HG03575 (cell line): ENCODE results near the gene PEX1.
"Not testable (repeated sequence)": the region's sequence is repeated elsewhere in the genome, so short reads cannot be mapped to it uniquely, and the experiment has no call there.

Source experiments
- ATAC-seq: cut with Tn5 transposase; IDR thresholded peaks from one replicate; pipeline ENCODE4 v1.9.1; 2021; ENCODE audit not compliant: unreplicated experiment, insufficient number of reproducible peaks, low FRiP score; ENCODE audit errors: extremely low read depth

The PEX1 gene

GRCh38 chr7:92528188-92528957, at the start of gene PEX1, which contains the start of gene RBM48:
Gene PEX1, minus strand, starts transcription at chr7:92528520. Its CDS starts 85 bp downstream, at chr7:92528435.
Gene RBM48, plus strand, starts transcription at chr7:92528795. Its CDS starts 19 bp downstream, at chr7:92528814.
- ATAC-seq, result peak; percentile 94

DNA sequence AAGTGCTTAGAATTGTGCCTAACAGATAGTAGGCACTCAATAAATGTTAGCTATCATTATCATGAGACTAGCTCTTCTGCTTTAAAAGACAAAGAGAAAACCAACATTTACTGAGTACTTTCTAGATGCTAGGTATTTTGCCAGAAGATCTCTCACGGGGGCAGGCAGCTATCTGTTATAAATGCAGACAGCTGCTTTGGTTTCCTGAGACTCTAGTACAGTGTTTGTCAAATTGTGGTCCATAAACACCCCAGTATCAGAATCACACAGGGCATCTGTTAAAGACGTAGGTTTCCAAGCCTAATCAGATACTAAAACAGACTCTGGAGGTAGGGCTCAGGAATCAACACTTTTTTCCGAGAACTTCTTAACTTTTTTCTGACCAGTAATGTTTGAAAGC, 48.0 kb upstream of the PEX1 start:
- ATAC-seq, result no peak

GRCh38 chr7:92569137-92569536, 40.8 kb upstream of the PEX1 start:
- no peak for ATAC-seq

DNA sequence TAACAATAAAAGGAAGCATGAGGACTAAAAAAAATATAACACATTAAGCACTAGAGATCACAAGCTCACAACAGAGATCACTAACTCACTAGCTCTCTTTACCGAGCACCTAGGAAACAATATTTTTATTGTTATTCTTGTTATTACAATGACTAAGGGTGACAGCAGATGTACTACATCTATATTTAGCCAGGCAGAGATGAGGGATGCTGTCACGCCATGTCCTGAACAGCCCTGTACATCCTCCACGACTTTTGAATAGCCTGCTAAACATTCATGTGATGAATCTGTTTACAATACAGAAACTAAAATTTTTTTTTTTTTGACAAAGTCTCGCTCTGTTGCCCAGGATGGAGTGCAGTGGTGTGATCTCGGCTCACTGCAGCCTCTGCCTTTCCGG, 39.1 kb upstream of the PEX1 start:
- ATAC-seq, result no peak

DNA sequence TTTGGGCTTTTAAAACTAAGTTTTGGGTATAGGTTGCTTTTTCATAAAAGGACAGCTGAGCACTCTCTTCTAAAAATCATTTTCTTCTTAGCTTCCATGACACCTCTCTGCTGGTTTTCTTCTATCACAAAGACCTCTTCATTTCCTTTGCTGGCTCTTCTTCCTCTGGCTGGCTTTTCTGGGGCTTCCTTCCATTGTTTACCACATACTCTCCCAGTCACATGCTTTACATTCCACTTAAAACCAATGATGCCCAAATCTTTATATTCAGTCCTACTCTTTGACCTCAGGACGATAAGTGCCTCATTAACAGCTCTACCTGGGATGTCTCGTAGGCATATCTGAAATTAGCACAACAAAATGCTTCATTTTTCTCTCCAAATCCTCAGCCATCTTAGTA, 35.0 kb upstream of the PEX1 start:
- no peak for ATAC-seq

GRCh38 chr7:92560602-92561001, 32.3 kb upstream of the PEX1 start:
- no peak for ATAC-seq

DNA sequence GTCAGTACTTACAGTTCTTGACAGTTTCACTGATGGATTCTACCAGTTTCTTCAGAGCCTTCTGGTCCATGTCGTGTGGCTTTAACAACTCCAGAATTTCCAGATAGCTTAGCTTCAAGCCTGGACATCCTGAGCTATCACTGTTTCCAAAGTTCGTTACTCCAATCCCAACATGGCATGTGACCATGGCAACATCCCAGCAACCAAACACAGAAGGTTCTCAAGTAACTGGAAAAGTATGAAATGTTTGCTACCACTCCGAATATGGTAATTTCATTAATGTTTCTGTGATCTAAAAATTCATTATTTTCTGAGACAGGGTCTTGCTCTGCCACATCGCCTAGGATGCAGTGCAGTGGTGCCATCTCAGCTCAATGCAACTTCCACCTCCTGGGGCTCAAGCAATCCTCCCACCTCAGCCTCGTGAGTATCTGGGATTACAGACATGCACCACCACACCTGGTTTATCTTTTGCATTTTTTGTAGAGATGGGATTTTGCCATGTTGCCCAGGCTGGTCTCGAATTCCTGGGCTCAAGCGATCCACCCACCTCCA, 29.6 kb upstream of the PEX1 start:
- ATAC-seq, result no peak

GRCh38 chr7:92557249-92557648, 28.9 kb upstream of the PEX1 start:
- ATAC-seq, result no peak

DNA sequence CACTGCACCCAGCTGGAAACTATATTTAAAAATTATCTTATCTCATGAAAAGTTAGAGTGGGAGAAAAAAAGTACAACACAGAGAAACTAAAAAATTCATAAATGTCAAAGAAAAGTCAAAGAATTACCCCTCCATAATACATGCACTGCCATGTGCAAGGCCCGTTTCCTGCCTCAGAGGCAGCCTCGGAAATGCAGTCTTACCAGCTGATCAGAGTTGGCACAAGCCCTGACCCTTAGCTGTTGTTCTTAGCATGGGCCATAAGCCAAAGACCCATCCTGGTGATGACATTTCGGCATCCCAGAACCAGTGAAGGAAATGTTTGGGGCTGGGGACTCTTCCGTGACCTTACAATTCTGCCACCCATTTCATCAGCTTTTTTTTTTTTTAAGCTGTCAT, 21.9 kb upstream of the PEX1 start:
- no peak for ATAC-seq

DNA sequence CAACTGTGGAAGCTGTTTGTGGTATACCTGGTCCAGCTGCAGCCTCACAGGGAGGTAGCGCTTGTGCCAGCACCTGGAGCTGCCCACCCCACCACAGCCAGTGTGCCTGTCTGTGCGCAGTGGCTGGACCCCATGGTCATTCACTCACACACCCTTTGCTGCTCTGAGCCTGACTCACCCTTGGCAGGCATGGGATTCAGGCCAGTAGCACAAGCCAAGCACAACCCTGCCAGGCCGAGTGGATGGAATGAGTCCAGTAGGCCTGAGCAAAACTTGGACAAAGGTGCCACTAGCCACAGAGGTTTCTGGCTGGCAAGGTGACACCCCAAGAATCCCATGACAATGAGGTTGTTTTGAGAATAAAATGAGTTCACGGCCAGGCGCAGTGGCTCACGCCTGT, 19.3 kb upstream of the PEX1 start:
- no peak for ATAC-seq

- ATAC-seq, result no peak
These were observed 18.7 kb upstream of the PEX1 start for GRCh38 chr7:92546856-92547497.

DNA sequence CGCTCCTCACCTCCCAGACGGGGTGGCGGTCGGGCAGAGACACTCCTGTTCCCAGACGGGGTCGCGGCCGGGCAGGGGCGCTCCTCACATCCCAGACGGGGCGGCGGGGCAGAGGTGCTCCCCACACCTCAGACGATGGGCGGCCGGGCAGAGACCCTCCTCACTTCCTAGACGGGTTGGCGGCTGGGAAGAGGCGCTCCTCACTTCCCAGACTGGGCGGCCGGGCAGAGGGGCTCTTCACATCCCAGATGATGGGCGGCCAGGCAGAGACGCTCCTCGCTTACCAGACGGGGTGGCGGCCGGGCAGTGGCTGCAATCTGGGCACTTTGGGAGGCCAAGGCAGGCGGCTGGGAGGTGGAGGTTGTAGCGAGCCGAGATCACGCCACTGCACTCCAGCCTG, 16.8 kb upstream of the PEX1 start:
- not testable (repeated sequence) for ATAC-seq

- ATAC-seq, result not testable (repeated sequence)
These were observed 15.2 kb upstream of the PEX1 start for GRCh38 chr7:92543542-92543941.

- no peak for ATAC-seq
These were observed 6.3 kb upstream of the PEX1 start for GRCh38 chr7:92534572-92534971.

- ATAC-seq, result no peak
These were observed 591 bp upstream of the PEX1 start for GRCh38 chr7:92528958-92529264.

DNA sequence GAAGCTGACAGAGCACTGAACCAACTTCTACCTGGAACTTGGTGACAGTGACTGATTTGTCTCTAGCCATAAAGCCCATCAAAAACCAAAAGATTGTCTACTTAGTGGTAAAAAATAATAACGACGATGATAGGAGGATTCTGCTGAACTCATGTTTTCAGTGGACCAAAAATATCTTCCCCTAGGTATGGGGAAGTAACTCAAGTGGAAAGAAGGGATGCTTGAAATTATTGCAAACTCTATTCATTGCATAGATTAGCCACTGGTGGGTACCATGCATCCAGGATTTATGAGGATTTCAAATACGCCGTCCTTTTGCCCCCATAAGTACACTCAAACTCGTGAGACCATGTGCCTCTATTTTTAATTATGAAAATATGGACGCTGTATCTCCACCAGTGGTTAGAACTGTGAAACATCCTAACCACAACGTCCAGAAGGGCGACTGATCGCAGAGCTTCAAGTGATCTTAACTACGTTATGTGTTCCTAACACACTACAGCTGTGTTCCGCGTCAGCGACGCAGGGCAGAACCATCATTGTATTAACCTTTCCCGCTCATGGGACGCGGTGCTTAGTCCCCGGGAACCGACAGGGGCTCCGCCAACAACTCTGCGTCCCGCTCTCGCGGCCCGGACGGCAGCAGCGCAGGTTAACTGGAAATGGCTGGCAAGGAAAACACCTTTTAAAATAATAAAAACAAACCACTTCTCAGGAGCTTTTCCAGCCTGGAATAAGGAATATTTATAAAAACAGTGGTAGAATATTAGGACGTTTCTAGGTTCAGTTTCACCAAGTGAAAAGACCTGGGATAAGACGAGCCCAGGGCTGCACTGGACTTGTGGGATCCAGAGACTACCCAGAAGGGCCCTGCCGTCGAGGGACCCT, 776 bp downstream of the PEX1 start:
- ATAC-seq, result peak; percentile 24

DNA sequence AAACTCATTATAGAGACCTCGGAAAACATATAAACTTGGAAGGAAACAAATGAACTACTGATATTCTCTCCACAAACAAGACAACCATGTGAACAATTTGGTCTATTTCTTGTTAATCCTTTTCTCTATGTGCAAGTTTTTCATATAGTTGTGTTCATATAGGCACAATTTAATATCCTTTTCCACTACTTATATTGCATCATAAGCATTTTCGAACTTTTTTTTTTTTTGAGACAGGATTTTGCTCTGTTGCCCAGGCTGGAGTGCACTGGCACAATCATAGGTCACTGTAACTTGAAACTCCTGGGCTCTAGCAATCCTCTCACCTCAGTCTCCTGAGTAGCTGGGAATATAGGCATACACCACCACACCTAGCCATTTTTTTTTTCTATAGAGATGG, 5.2 kb downstream of the PEX1 start:
- ATAC-seq, result no peak

GRCh38 chr7:92520024-92520423, 8.3 kb downstream of the PEX1 start:
- ATAC-seq, result no peak

DNA sequence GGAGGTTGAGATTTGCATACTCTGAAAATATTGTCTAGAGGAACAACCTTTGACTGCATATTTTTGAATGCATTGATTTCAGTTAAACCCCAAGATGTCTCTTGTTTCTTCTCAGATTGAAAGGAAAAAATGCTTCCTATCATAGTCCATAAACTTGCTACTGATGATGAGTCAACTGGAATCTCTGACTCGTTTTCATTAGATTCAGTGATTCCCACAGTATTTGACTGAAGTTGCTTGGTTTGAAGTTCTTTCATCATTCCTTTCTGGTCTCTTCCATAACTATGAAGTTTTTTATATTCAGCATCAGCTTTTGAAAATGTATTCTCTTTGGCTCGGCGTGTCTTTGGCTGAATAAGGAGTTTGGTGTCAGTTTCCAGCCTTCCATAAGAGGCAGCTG, 10.7 kb downstream of the PEX1 start:
- no peak for ATAC-seq
